HEK293T (cell line): ENCODE measurements around the gene AKR1B1.

Experiments used
- CTCF ChIA-PET: fragments of 350-600 bp; formaldehyde crosslinking; extraction: SDS; loops from one replicate; lab custom pipeline; 2021; ENCODE audit warnings: antibody characterized with exemption, inconsistent platforms; lab: Yijun Ruan, JAX
- POLR2A ChIA-PET: fragments of 350-600 bp; formaldehyde crosslinking; extraction: SDS; loops from one replicate; lab custom pipeline; 2020; ENCODE audit warnings: antibody characterized with exemption, inconsistent platforms; lab: Yijun Ruan, JAX
- DNase-seq: peaks from one replicate; pipeline ENCODE4 v3.0.0; 2012; ENCODE audit warnings: mixed read lengths; ENCODE audit errors: extremely low spot score
- ARNT ChIP-seq: fragments of 450-650 bp; IDR thresholded peaks from 2 replicates; pipeline ENCODE4 v1.6.1; 2017; ENCODE audit warnings: mild to moderate bottlenecking
- BHLHE40 ChIP-seq: fragments of 450-650 bp; IDR thresholded peaks from 2 replicates; pipeline ENCODE4 v1.6.1; 2016; ENCODE audit warnings: mild to moderate bottlenecking, moderate library complexity, borderline replicate concordance
- CTBP1 ChIP-seq: fragments of 450-650 bp; IDR thresholded peaks from 2 replicates; pipeline ENCODE4 v1.6.1; 2016; ENCODE audit warnings: borderline replicate concordance
- ELF4 ChIP-seq: fragments of 450-650 bp; IDR thresholded peaks from 2 replicates; pipeline ENCODE4 v1.6.1; 2017; ENCODE audit warnings: antibody characterized with exemption
- FOXA1 ChIP-seq: fragments of 450-650 bp; IDR thresholded peaks from 2 replicates; pipeline ENCODE4 v1.6.1; 2016; ENCODE audit warnings: mild to moderate bottlenecking
- FOXK2 ChIP-seq: fragments of 450-650 bp; IDR thresholded peaks from 2 replicates; pipeline ENCODE4 v1.6.1; 2016; ENCODE audit warnings: mild to moderate bottlenecking
- FOXM1 ChIP-seq: fragments of 450-650 bp; IDR thresholded peaks from 2 replicates; pipeline ENCODE4 v1.6.1; 2017; ENCODE audit warnings: mild to moderate bottlenecking, borderline replicate concordance
- HDGF ChIP-seq: fragments of 450-650 bp; IDR thresholded peaks from 2 replicates; pipeline ENCODE4 v1.6.1; 2017; ENCODE audit warnings: antibody characterized with exemption, borderline replicate concordance
- L3MBTL2 ChIP-seq: fragments of 450-650 bp; conservative IDR thresholded peaks from 2 replicates; pipeline ENCODE4 v1.6.1; 2016; ENCODE audit warnings: mild to moderate bottlenecking
- LEF1 ChIP-seq: fragments of 450-650 bp; IDR thresholded peaks from 2 replicates; pipeline ENCODE4 v1.6.1; 2017; ENCODE audit warnings: mild to moderate bottlenecking, borderline replicate concordance
- NFRKB ChIP-seq: fragments of 450-650 bp; IDR thresholded peaks from 2 replicates; pipeline ENCODE4 v1.6.1; 2016; ENCODE audit warnings: mild to moderate bottlenecking, moderate library complexity
- PKNOX1 ChIP-seq: fragments of 450-650 bp; IDR thresholded peaks from 2 replicates; pipeline ENCODE4 v1.6.1; 2016
- SP1 ChIP-seq: fragments of 450-650 bp; IDR thresholded peaks from 2 replicates; pipeline ENCODE4 v1.6.1; 2017
- SUZ12 ChIP-seq: fragments of 450-650 bp; IDR thresholded peaks from 2 replicates; pipeline ENCODE4 v1.6.1; 2016; ENCODE audit warnings: mild to moderate bottlenecking
- TARDBP ChIP-seq: fragments of 450-650 bp; IDR thresholded peaks from 2 replicates; pipeline ENCODE4 v1.6.1; 2016
- ZNF384 ChIP-seq: fragments of 450-650 bp; IDR thresholded peaks from 2 replicates; pipeline ENCODE4 v1.6.1; 2016

AKR1B1 gene

DNA sequence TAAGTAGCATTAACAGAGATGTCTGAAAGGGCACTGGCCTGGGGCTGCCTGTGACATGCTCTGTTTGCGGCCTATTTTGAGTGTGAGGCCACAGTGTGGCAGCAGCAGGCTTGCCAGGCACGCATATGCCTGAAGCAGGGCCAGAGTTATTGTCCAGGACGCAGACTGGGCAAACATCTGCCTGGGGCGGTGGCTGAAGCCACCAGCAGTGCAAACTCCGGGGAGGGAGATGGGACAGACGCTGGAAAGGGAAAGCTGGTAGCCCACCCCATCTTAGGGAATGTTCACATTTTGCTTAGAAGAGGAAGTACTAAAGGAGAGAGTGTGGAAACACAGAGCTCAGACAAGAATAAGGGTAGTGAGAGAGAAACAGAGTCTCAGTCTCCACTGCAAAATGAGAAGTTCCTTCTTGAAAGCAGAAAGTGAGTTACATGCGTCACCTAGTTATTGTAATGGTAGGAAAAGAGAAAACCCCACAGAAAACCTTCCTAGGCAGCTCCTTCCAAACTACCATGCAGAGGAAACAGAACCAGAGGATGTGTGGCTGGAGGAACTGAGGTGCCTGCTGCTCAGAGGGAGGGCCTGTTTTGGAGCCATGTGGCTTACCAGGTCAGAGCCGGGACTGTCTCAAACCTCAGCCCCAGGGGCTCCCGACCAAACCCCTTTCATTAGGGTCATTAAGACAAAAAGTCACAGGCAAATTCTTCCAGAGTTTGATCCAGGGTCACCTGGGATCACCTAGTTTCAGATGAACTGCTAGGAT, 14.5 kb downstream of the AKR1B1 start:
- DNase-seq, result no peak
- CTCF ChIA-PET, result interaction anchor here (1.2 to 2.0 kb wide), 2 partner anchors 14 to 70 kb away, joined by 3 to 7 read pairs; partner anchors contain the start of gene AKR1B1
- TF ChIP-seq TARDBP (no peak), SP1 (no peak), FOXM1 (no peak), LEF1 (no peak), ZNF384 (no peak), FOXA1 (no peak), NFRKB (no peak), FOXK2 (no peak), HDGF (no peak), ARNT (no peak), SUZ12 (no peak), L3MBTL2 (no peak)
- POLR2A ChIA-PET, result interaction anchor here (2.6 to 3.4 kb wide), 2 partner anchors 12 to 14 kb away, joined by 9 to 16 read pairs; partner anchors contain the start of gene AKR1B1

GRCh38 chr7:134443396-134444070, 15.4 kb downstream of the AKR1B1 start:
- ChIA-PET POLR2A (interaction anchor here (1.0 to 3.4 kb wide), 2 partner anchors 14 to 15 kb away, joined by 4 to 16 read pairs; partner anchors contain the start of gene AKR1B1), CTCF (interaction anchor here (0.7 kb wide), 1 partner anchor 1343 kb away, joined by 3 read pairs; no protein-coding TSS in a partner anchor)
- DNase-seq, result no peak
- TF ChIP-seq ARNT, result no peak
- no peak for TF ChIP-seq CTBP1
- TF ChIP-seq FOXM1, result no peak
- no peak for TF ChIP-seq PKNOX1
- no peak for TF ChIP-seq FOXA1
- no peak for TF ChIP-seq SP1
- no peak for TF ChIP-seq LEF1
- no peak for TF ChIP-seq BHLHE40
- no peak for TF ChIP-seq NFRKB
- no peak for TF ChIP-seq FOXK2
- TF ChIP-seq TARDBP, result no peak
- TF ChIP-seq L3MBTL2, result no peak
- TF ChIP-seq SUZ12, result no peak

DNA sequence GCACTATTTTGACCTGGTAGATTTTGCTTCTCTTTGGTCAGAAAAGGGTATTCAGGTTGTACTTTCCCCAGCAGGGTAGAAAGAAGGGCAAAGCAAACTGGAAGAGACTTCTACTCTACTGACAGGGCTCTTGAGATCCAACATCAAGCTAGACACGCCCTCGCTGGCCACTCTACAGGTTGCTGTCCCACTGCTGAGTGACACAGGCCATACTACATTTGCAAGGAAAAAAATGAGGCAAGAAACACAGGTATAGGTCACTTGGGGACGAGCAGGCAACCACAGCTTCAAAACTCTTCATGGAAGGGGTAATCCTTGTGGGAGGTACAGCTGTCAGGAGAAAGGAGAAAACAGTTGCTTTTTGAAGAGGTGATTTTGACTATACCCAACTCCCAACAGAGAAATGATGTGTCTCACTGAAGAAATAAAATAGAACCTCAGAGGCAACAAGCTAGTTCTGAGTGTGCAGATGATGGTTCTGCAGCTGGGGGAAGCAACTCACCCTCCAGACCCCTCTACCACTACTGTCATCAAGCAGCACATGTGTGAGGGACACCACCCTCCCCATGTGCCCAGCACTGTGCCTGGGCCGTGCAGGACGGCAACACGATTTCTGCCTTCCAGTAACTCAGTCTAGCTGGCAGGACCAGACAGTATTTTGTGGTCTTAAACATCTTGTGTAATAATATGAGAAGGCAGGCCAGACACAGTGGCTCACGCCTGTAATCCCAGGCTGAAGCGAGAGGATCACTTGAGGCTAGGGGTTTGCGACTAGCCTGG, 16.3 kb downstream of the AKR1B1 start:
- TF ChIP-seq L3MBTL2 (no peak), NFRKB (no peak), BHLHE40 (no peak), FOXM1 (no peak), ELF4 (no peak)
- ChIA-PET POLR2A (interaction anchor here (1.0 kb wide), 1 partner anchor 16 kb away, joined by 4 read pairs; the partner anchor contains the start of gene AKR1B1), CTCF (interaction anchor here (0.7 kb wide), 1 partner anchor 1344 kb away, joined by 3 read pairs; no protein-coding TSS in a partner anchor)
- no peak for DNase-seq

- TF ChIP-seq NFRKB, result no peak
- TF ChIP-seq ELF4, result no peak
- no peak for TF ChIP-seq TARDBP
- no peak for TF ChIP-seq FOXM1
- TF ChIP-seq BHLHE40, result no peak
- no peak for TF ChIP-seq LEF1
- TF ChIP-seq HDGF, result no peak
- no peak for TF ChIP-seq L3MBTL2
- TF ChIP-seq ZNF384, result no peak
- TF ChIP-seq FOXA1, result no peak
- TF ChIP-seq FOXK2, result no peak
- DNase-seq, result no peak
- CTCF ChIA-PET, result interaction anchor here (1.0 to 1.2 kb wide), 2 partner anchors 9 to 111 kb away, joined by 3 to 4 read pairs; no protein-coding TSS in a partner anchor
- POLR2A ChIA-PET, result no interaction called here
Measured at GRCh38 chr7:134441264-134441663, 17.6 kb downstream of the AKR1B1 start.

DNA sequence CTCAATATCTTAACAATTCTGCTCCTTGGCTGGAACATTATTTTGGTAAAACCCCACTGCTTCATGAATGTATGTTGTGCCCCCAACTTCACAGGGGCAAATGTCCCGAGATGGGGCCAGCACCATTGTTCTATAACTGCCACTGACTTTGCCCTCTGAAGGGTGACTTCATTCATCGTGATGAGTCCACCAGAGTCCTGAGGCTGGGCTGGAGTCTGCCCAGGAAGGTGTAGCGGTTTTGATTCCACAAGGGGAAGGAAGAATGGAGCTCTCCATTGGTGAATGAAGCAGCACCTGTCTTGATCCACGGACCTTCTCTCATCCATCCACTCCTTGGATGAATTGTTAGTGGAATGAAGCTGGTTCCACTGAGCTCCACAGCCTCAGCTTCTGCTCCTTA, 18.4 kb downstream of the AKR1B1 start:
- POLR2A ChIA-PET, result interaction anchor here (1.0 kb wide), 1 partner anchor 8 kb away, joined by 3 read pairs; no protein-coding TSS in a partner anchor
- no peak for TF ChIP-seq ZNF384
- CTCF ChIA-PET, result interaction anchor here (1.0 to 1.2 kb wide), 2 partner anchors 8 to 112 kb away, joined by 3 to 4 read pairs; no protein-coding TSS in a partner anchor
- DNase-seq, result no peak

GRCh38 chr7:134440067-134440466, 18.8 kb downstream of the AKR1B1 start:
- DNase-seq, result no peak
- POLR2A ChIA-PET, result interaction anchor here (1.0 kb wide), 1 partner anchor 8 kb away, joined by 3 read pairs; no protein-coding TSS in a partner anchor
- TF ChIP-seq FOXM1 (no peak), FOXK2 (no peak), FOXA1 (no peak), LEF1 (no peak), PKNOX1 (no peak), ELF4 (no peak), BHLHE40 (no peak), SP1 (no peak), ARNT (no peak), L3MBTL2 (no peak), ZNF384 (no peak), TARDBP (no peak), NFRKB (no peak), SUZ12 (no peak), HDGF (no peak), CTBP1 (no peak)
- CTCF ChIA-PET, result interaction anchor here (1.0 to 1.2 kb wide), 2 partner anchors 8 to 112 kb away, joined by 3 to 4 read pairs; no protein-coding TSS in a partner anchor
